KMS-11 (cell line): ENCODE measurements around the gene DSP.

ENCODE experiments used
- H2AFZ ChIP-seq: fragments of 200-600 bp; sonication (generic); 2 replicates; pipeline ENCODE4 v1.6.1; 2016; ENCODE audit warnings: antibody characterized with exemption, mixed run types, low read depth
- H3K27ac ChIP-seq: fragments of 200-600 bp; sonication (generic); 2 replicates; pipeline ENCODE4 v1.6.1; 2016; ENCODE audit warnings: mild to moderate bottlenecking, mixed run types
- H3K27me3 ChIP-seq: fragments of 200-600 bp; sonication (generic); 2 replicates; pipeline ENCODE4 v1.6.1; 2017; ENCODE audit warnings: mild to moderate bottlenecking, low read depth, mixed run types, moderate library complexity; ENCODE audit not compliant: insufficient read depth
- H3K36me3 ChIP-seq: fragments of 200-600 bp; sonication (generic); 2 replicates; pipeline ENCODE4 v1.6.1; 2017; ENCODE audit warnings: mild to moderate bottlenecking, mixed run types; ENCODE audit not compliant: insufficient read depth
- H3K4me1 ChIP-seq: fragments of 200-600 bp; sonication (generic); 2 replicates; pipeline ENCODE4 v1.6.1; 2016; ENCODE audit warnings: mild to moderate bottlenecking, low read depth, mixed run types; ENCODE audit not compliant: poor library complexity, severe bottlenecking
- H3K4me2 ChIP-seq: fragments of 200-600 bp; sonication (generic); 2 replicates; pipeline ENCODE4 v1.7.0; 2016; ENCODE audit warnings: mild to moderate bottlenecking, mixed run types
- H3K4me3 ChIP-seq: fragments of 200-600 bp; sonication (generic); IDR thresholded peaks from 2 replicates; pipeline ENCODE4 v1.6.1; 2017; ENCODE audit warnings: low read depth, low read length, mixed read lengths; ENCODE audit not compliant: insufficient read depth
- H3K79me2 ChIP-seq: fragments of 200-600 bp; sonication (generic); 2 replicates; pipeline ENCODE4 v1.6.1; 2016; ENCODE audit warnings: low read depth, mixed run types; ENCODE audit not compliant: insufficient read depth
- H3K9ac ChIP-seq: fragments of 200-600 bp; sonication (generic); 2 replicates; pipeline ENCODE4 v1.6.1; 2016; ENCODE audit warnings: mild to moderate bottlenecking, mixed run types
- H4K20me1 ChIP-seq: fragments of 200-600 bp; sonication (generic); 2 replicates; pipeline ENCODE4 v1.6.1; 2016; ENCODE audit warnings: mild to moderate bottlenecking, mixed run types; ENCODE audit not compliant: insufficient read depth
- CTCF ChIP-seq: fragments of 200-600 bp; sonication (generic); conservative IDR thresholded peaks from 2 replicates; pipeline ENCODE4 v1.6.1; 2017; ENCODE audit warnings: low read depth, mild to moderate bottlenecking, antibody characterized with exemption, low read length, moderate library complexity, mixed read lengths

Gene DSP

GRCh38 chr6:7628479-7628878 is 87.0 kb downstream of the DSP start:
- H3K27ac ChIP-seq = no peak overlapping the region
- H3K4me3 ChIP-seq = no peak overlapping the region
- no peaks in the 10 kb centered on the region for H3K79me2 ChIP-seq

GRCh38 chr6:7628909-7629308 is 87.4 kb downstream of the DSP start:
- Histone ChIP-seq H3K36me3 (no peaks in the 10 kb centered on the region), H3K79me2 (no peaks in the 10 kb centered on the region), H3K4me3 (no peak overlapping the region), H3K27ac (no peak overlapping the region), H3K4me1 (no peaks in the 10 kb centered on the region), H4K20me1 (no peaks in the 10 kb centered on the region), H3K27me3 (no peaks in the 10 kb centered on the region), H3K4me2 (no peak overlapping the region), H2AFZ (no peak overlapping the region), H3K9ac (no peak overlapping the region)
- no peak for TF ChIP-seq CTCF

More at GRCh38 chr6:7628479-7628878, 87.0 kb downstream of the DSP start:
- Histone ChIP-seq H3K4me2 (no peak overlapping the region), H3K27me3 (no peaks in the 10 kb centered on the region), H2AFZ (no peak overlapping the region), H3K4me1 (no peaks in the 10 kb centered on the region), H3K36me3 (no peaks in the 10 kb centered on the region), H3K9ac (no peak overlapping the region), H4K20me1 (no peaks in the 10 kb centered on the region)
- TF ChIP-seq CTCF = no peak

- TF ChIP-seq CTCF = no peak
- no peak overlapping the region for H3K27ac ChIP-seq
- H3K4me1 ChIP-seq = no peaks in the 10 kb centered on the region
- no peaks in the 10 kb centered on the region for H3K27me3 ChIP-seq
- no peak overlapping the region for H2AFZ ChIP-seq
- no peak overlapping the region for H3K4me2 ChIP-seq
- H3K36me3 ChIP-seq = no peaks in the 10 kb centered on the region
- no peaks in the 10 kb centered on the region for H3K79me2 ChIP-seq
- no peaks in the 10 kb centered on the region for H4K20me1 ChIP-seq
- no peak overlapping the region for H3K9ac ChIP-seq
- H3K4me3 ChIP-seq = no peak overlapping the region
Observed at GRCh38 chr6:7629321-7629720, 87.8 kb downstream of the DSP start.

GRCh38 chr6:7630792-7631191 is 89.3 kb downstream of the DSP start:
- Histone ChIP-seq H3K36me3 (no peaks in the 10 kb centered on the region), H4K20me1 (no peaks in the 10 kb centered on the region), H2AFZ (no peak overlapping the region), H3K9ac (no peak overlapping the region), H3K4me1 (no peaks in the 10 kb centered on the region), H3K27ac (no peak overlapping the region), H3K4me3 (no peak overlapping the region), H3K79me2 (no peaks in the 10 kb centered on the region), H3K27me3 (no peaks in the 10 kb centered on the region), H3K4me2 (no peak overlapping the region)
- no peak for TF ChIP-seq CTCF
